ENCODE measurements around the gene KRTAP10-7.
"Not testable (repeated sequence)": the region's sequence is repeated elsewhere in the genome, so short reads cannot be mapped to it uniquely, and the experiment has no call there.

- not testable (repeated sequence) for TF ChIP-seq CTCF, POLR2A (IDR thresholded peaks at IDR 0.05)
Measured at GRCh38 chr21:44573630-44574456, 26.6 kb upstream of the KRTAP10-7 start, which contains the start of gene KRTAP10-4.

Measured in right lobe of liver (tissue), 4 donors.